SK-MEL-5 (cell line): ENCODE measurements around the gene ACOXL. TPM values are rescaled to one million over a fixed set of nuclear protein-coding genes. Genes with fewer than 3 reads are reported as not detected.

Experiments
- DNase-seq: peaks from one replicate; pipeline ENCODE4 v3.0.0-alpha.2; 2016; ENCODE audit warnings: low read depth, low spot score
- in situ Hi-C: cut with HindIII; loops from 2 replicates; pipeline ENCODE4 v1.10.0; 2016; ENCODE audit warnings: low sequenced_read_pairs, high pct_unique_total_duplicates, low pct_unique_long_range_greater_than_20kb
- total RNA-seq: library from RNA; depleted of rRNA; stranded (reverse); fragments of >200 nt; shearing (Covaris generic); gene quantifications from 2 replicates; pipeline ENCODE4 v1.2.3, GENCODE V29; 2014

ACOXL gene
- total RNA-seq, 1 experiment from 2014 or later, result not detected

DNA sequence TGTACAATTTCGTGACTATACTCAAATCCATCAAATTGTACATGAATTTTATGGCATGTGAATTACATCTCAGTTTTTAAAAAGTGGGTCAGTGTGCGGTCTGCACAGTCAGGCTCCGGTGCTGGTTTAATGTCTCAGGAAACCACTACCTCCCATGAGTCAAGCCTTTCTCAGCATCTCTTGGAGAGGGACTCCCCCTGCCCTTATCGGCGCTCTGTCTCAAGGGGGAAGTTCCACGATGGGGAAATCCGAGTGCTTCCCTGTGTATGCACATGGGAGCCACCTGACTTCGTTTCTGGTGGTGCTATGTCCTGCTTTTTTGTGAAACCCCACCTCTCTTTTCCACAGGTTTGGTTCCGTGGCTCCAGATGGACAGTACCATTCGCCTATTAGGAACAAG, 72.5 kb downstream of the ACOXL start:
- DNase-seq, result no peak
- in situ Hi-C loops, result no loop called here

DNA sequence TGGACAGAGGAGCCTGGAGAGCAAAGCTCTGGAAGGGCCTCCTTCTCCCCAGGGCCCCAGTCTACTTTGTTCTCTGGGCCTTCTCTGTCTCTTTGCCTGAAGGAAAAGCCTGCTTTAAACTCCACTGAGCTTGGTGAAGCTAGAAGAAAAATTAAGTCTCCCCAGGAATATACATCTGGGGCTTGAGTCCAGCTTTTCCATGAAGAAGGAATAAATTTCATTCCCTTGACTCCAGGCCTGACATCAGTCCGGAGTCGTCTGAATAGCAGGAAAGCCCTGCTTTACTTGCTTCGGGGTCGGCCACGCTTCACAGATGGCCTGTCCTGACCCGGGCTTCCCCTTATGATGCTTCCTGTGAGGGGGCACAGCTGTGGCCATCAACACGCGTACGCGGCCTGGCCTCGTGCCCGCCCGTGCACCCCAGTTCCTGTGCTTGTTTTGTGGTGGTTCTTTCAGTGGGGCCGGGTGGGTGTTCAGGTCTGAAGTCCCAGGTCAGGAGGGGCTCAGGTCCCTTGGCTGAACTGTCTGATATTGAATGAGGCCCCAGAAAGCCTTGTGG, 73.6 kb downstream of the ACOXL start:
- in situ Hi-C loops, result no loop called here
- no peak for DNase-seq

DNA sequence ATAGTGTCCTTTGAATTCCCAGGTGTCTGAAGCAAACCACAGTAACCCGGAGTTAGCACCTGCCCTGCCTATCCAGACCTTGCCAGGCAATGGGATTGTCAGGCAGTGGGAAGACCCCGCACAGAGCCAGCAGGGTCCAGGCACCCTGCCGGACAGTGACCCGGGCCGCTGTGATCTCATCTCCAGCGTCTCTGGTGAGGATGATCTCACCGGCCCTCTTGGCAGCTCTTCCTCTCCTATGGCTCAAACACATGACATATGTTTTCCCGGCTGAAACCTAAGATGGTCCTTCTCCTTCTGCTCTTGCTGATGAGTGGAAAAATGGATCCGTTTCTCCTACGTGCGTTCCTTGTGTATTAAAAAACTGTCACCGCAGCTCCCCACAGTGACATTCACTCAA, 75.1 kb downstream of the ACOXL start:
- no peak for DNase-seq
- in situ Hi-C loops, result no loop called here

DNA sequence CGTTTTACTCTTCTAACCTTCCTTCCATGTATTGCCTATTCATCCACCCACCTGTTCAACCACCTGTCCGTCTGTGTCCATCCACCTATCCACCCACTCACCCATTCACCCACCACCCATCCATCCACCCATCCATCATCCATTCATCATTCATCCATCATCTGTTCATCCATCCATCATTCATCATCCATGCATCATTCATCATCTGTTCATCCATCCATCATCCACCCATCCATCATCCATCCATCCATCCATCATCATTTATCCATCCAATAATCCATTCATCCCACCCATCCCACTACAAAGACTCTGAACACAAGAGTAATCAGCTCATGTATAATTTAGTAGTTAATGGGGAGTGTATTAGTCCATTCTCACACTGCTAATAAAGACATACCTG, 78.0 kb downstream of the ACOXL start:
- no peak for DNase-seq
- in situ Hi-C loops, result no loop called here

DNA sequence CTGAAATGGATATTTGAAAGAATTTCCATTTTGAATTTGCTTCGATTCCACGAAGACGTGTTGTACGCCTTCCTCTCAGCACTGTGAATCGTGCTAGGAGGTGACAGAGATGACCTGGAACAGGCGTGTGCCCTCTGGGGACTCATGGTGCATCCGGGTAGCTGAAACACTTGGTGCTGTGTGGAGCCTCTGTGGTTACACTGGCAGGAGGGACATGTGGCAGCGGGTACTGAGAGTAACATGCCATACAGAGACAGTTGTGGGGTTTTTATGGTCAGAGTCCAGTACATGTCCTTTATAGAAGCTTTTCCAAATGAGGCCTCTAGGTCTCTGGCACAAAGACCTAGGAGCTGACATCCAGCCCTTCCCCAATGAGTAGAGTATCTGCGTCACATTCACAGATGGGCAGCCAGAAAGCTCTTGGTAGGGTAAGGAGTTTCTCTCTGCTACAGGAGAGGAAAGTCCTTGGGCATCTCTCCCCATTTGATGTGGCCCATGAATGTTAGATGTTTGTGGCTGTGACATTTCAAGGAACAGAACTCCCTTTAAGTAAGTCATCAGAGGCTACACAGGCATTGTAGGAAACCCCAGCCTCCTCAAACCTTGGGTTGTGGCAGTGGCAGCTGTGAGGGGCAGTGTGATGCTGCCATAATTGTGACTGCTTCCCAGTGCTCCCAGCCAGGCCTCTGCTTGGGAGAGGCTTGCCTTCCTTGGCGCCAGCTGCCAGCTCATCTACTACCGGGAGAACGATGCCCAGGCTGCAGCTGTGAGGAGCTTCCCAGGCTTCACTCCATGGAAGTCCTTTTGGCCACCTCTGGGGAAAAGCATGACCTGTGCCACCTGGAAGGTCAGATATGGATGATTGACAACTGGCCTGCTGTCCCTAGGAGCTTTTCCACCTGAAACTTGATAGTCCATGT, 80.6 kb downstream of the ACOXL start:
- DNase-seq, result no peak
- in situ Hi-C loops, result no loop called here

DNA sequence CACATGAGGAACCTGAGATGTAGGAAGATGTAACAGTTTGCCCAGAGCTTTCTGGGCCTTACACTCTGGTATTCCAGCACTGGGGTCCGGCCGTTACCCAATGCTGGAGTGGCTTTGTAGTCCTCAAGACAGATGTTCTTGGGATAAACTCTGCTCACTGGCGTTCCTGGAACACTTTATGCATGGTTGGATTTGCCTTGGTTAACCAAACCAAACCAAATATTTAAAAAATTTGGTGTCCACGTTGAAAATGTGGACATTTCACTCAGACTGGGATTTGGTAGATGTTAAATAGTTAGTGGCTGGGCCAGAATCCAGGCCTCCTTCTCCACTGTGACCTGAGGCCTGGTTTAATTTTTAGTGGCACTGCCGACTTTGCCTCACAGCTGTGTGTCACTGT, 81.5 kb downstream of the ACOXL start:
- in situ Hi-C loops, result no loop called here

DNA sequence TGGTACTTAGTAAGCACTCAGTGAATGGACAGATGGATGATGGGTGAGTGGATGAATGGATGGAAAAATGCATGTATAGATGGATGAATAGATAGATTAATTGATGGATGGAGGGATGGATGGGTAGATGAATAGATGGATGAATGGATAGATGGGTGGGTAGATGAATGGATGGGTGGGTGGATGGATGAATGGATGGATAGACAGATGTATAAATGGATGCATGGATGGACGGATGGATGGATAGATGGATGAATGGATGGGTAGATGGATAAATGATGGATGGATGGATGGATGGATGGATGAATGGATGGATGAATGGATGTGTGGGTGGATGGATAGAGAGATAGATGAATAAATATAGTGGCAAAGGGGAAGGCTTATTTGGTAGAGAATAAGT, 83.6 kb downstream of the ACOXL start:
- no peak for DNase-seq
- in situ Hi-C loops, result no loop called here

More for the DNA sequence above, 81.5 kb downstream of the ACOXL start:
- DNase-seq, result no peak

DNA sequence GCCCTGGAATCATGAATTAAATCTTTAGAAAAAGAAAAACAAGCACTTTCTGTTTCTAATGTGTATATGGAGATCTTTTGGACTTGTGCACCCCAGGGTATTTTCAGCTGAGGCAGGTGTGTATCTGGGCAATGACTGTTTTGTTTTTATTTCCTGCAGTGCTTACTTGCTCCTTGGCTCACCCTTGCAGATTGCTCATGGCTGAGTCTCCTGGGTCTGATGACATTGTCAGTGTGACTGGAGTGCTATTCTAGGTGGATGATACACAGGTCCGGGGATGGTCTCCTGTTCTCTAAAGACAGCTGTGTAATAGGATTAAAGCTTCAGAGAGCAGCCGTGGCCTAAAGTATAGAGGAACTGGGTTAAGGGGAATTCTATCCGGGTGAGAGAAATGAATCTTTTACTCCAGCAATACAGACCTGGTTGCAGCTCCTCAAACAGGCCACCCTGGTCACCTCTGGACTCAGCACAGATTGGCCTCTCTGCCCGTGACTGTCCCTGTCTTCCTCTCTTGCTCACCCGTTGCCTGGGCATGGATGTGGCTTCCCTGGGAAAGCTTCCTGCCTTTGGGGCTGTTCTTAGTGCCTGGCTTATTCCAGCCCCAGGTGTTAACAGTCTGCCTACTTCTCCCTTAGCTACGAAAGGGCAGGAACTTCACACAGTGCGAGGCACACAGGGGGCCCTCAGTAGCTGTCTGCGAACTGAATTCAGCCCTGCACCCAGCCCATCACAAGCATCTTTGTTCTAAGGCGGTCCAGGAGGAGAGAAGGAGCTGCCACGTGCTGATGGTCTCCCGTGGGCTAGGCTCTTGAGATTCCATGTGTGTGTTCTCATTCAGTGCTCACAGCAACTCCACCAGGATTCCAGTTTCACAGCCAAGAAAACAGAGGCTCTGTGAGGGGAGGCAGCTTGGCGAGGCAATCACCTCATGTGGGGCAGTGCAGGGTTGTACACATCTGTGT, 84.3 kb downstream of the ACOXL start:
- DNase-seq, result no peak
- in situ Hi-C loops, result no loop called here

DNA sequence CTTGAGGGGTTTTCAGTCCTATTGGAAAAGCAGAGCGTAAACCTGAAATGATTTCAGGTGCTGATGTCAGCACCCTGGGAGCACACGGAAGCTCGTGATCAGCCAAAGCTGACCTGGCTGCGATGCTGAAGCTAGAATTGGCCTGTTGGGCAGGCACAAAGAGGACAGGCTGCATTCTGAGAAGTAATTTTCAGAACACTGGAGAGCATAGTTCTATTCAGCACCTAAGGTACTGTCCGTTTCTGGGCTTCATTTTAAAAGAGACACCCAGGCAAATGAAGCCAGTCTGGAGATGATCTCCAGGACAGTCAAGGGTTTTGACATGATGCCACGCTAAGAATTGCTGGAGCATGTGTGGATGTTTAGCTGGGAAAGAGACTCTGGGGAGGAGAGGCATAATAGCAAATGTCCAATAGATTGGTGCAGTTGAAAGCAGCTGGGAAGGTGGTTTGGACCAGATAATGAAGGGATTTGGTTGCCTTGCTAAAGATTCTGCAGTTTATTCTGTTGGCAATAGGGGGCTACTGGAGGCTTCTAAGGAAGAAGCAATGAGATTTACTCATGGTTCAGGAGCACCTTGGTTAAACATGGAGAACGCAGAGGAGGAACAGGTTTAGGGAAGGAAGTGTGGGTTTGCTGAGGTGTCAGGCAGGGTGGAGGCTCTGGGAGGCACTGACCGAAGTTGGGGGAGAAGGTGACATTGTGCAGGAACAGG, 86.6 kb downstream of the ACOXL start:
- in situ Hi-C loops, result no loop called here
- peak; percentile 23 for DNase-seq

DNA sequence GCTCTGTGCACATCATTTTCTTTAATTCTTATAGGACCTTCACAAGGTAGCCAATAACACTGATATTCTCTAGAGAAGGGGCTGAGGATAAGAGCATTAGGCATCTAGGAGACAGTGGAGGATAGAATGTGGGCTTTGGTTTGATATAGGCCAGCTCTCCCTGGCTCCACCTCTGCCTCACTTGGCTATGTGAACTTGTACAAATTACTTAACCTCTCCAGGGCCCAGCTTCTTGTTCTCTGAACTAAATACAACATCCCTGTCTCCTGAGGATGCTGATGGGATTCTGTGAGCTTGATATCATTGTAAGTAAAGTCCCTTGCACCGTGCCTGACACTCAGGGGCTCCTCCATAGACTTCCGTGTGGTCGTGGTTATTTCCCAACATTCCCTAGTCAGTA, 87.3 kb downstream of the ACOXL start:
- DNase-seq, result no peak
- in situ Hi-C loops, result no loop called here

DNA sequence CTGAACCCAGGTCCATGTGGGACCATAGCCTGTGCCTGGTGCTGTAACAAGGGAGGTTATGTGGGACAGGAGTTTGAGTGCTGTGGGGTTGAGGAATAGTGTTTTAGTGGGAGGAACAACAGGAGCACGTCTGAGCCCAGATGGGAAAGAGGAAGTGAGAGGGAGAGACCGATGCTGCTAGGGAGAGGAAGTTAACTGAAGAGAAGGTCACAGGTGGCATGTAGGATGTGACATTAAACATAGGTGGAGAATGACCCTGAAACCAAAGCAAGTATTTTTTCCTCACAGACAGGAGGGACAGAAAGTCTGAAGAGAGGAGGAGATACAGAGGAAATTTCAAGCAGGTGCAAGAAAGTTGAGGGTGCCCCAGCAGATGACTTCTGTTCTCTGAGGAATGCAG, 87.8 kb downstream of the ACOXL start:
- DNase-seq, result no peak
- in situ Hi-C loops, result no loop called here

DNA sequence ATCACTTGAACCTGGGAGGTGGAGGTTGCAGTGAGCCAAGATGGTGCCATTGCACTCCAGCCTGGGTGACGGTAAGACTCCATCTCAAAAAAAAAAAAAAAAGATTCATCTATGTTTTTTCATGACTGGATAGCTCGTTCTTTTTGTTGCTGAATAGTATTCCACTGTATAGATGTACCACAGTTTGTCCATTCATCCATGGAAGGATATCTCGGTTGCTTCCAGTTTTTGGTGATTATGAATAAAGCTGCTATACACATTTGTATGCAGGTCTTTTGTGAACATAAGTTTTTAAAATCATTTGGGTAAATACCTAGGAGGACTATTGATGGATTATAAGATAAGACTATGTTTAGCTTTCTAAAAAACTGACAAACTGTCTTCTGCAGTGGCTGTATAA, 90.8 kb downstream of the ACOXL start:
- no peak for DNase-seq
- in situ Hi-C loops, result no loop called here

DNA sequence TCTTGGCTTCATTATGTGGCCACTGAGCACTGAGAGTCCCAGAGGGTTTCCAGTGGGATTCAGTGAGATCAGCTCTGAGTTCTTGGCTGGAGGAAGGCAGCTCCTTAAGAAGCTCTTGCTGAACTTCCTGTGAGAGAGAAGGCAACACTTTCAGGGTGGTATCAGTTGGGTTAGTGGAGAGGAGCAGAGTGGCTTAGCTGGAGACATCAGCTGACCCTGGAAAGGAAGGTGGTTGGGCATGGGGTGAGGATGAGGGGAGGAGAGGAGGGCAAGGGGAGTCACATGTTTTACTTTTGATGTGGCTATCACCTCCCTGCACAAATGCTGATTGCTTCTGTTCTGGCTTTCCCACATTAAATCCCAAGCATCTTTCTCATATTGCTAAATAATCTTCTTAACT, 95.1 kb downstream of the ACOXL start:
- in situ Hi-C loops, result no loop called here
- no peak for DNase-seq

DNA sequence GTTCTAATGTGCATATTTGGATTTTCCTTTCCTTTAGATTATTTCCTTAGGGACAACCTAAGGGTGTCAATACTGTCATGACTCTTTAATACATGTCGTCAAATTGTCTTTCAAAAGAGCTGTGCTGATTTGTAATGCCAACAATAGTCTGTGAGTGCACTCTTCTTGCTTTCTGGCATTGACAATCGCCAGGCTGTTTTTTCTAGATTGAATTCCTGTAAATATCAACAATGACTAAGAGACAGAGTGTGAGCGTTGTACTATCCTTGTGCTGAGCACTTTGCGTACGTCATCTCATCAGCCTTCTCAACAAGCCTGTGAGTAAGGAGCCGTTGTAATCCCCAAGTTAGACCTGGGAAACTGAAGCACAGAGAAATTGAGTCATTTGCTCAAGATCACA, 96.0 kb downstream of the ACOXL start:
- in situ Hi-C loops, result no loop called here
- peak; percentile 35 for DNase-seq

DNA sequence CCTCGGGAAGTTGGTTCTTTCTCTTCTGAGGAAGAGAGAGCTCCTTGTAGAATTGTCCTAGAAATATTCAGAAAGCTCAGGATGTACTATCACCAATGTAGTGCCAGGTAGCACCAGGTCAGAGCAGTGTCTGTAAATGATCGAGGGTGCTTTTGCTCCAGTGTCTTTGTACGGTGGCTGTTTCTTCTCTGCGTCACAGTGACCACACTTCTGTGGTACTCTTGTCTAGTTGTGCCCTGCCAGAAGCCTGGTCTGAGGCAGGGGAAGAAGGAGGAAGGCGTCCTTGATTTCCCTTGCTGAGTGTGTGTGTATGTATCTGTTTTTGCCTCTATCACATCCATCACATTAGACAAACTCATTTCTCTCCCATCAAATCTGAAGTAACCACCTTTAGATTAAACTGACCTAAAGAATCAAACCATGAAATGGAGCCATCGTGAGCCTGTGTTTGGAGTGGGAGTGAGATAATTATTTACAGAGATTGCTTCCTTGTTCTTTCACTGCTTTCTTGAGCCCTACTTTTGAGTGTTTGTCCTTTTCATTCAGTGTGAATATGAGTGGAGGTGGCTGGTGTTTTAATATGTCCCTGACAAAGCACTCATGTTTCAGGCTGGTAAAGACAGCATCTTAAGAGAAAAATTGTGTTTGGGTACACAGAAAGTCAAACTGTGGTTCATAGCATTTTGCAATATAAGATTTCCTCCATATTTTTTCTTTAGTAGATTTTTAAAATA, 97.2 kb downstream of the ACOXL start:
- DNase-seq, result no peak
- in situ Hi-C loops, result no loop called here

DNA sequence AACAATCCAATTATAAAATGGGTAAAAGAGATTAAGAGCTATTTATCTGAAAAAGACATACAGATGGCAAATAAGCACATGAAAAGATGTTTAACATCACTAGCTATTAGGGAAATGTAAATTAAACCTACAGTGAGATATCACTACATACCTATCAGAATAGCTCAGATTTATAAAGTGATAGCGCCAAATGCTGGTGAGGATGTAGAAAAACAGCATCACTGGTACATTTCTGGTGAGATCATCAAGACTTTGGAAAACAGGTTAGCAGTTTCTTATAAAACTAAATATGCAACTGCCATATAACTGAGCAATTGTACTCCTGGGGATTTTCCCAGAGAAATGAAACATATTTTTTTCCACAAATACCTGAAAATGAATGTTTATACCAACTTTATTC, 100.4 kb downstream of the ACOXL start:
- in situ Hi-C loops, result no loop called here
- peak; percentile 17 for DNase-seq
